NCI-H2171 (cell line): Measurements from ENCODE around the gene ZNF688.
A peak's percentile ranks its signal among the peaks of the same experiment; 100 is the strongest.

Source experiments
- DNase-seq: peaks from one replicate; lab custom pipeline; 2025; lab: John Stamatoyannopoulos, UW

Gene ZNF688

DNA sequence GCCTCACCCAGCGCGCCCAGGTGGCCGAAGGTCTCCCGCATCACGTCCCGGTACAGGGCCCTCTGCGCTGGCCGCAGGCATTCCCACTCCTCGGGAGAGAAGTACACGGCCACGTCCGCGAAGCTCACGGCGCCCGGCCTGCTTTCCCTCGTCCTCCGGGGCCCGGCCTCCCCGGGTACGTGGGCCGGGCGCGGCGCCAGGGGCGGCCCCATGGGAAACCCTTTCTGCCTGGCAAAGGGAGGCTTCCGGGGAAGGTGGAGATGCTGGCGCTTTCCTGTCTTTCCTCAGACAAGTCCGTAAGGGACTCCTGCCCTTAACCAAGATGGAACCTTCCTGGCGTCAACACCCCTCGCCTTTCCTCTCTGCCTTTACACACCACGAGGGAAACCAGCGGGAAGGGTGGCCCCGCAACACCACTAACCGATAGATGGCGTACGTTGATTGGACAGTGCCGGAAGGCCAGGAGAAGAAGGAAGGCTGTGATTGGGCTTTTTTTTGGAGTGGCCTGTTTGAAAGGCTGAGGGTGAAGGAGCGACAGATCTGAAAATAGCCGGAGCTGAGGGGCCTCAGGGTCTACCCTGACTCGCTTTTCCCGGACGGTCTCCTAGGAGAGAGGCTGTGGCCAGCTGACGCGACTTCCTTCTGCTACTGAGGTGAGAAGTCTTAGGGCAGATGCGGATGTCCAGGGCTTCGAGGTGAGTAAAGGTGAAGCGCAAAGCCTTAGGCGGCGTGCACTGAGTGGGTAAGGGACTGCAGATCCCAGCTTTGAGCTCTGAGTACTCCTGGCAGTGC is 14.1 kb upstream of the ZNF688 start, which contains the start of gene ZNF785:
Gene ZNF785, minus strand, starts transcription at position 298 of the 792 bp plus-strand sequence. Its CDS starts 86 bp downstream, at position 212.
- peak; percentile 98 for DNase-seq

DNA sequence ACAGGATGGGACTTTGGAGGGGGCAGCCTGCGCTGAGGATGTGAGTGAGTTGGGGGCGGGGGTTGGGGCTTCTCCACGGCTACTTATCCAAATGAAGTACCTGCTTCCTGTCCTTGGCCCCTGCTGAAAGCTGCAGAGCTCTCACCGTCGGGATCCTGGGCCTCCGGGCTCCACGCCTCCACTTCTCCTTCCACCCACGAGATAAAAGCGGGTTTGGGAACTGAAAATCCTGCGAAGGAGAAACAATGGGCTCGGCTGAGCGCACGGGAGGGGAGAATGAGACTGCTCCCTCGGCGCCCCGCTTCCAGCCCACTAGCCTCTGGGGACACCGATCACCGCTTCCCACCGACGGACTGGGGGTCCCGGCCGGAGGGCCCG is 13.5 kb upstream of the ZNF688 start:
- DNase-seq = no peak

DNA sequence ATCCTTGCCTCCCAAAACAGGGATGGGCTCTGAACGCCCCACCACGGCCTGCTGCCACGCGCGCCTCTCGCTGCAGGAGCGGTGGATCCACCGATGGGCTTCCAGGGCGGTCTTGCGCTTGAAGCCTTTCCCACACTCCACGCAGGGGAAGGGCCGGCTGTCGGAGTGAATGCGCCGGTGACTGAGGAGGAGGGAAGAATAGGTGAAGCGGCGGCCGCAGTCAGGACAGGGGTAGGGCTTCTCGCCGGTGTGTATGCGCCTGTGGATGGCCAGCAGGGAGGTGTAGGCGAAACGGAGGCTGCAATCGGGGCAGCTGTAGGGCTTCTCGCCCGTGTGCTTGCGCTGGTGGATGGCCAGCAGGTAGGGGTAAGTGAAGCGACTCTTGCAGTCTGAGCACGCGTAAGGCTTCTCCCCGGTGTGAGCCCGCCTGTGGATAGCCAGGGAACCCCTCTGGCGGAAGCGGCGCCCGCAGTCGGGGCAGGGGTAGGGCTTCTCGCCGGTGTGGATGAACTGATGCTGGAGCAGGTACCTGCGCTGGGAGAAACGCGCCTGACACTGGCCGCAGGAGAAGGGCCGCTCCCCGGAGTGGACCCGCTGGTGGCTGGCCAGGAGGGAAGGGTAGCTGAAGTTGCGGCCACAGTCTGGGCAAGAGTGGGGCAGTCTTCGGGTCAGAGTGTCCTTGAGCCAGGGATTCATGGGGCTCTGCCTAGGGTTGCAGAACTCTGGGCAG is 11.3 kb upstream of the ZNF688 start:
- DNase-seq = no peak

DNA sequence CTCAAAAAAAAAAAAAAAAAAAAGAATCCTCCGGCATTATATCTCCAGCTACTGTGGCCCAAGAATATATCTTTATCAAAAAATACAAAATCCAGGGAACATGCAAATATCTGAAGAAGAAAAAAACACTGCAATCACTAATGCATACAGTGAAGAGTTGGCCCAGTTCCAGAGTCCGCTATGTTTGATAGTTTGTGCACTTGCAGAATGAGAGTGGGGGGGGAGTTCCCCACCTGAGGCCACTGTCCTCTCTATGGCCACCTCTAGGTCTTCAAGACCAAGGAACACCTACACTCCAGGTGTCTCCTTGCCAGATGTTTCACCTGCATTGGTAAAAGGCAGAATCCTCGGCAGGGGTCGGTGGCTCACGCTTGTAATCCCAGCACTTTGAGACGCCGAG is 9.9 kb upstream of the ZNF688 start:
- no peak for DNase-seq

DNA sequence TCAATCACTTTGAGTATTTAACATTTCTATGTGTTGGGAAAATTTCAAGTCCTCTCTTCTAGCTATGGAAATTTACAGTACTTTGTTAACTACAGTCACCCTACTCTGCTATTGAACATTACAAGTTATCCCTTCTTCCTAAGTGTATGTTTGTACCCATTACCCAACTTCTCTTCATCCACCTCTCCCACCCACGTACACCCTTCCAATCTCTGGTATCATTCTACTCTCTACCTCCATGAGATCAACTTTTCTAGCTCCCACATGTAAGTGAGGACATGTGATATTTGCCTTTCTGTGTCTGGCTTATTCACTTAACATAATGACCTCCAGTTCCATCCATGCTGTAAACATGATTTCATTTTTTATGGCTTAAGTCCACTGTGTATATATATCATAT is 3.2 kb upstream of the ZNF688 start:
- no peak for DNase-seq

DNA sequence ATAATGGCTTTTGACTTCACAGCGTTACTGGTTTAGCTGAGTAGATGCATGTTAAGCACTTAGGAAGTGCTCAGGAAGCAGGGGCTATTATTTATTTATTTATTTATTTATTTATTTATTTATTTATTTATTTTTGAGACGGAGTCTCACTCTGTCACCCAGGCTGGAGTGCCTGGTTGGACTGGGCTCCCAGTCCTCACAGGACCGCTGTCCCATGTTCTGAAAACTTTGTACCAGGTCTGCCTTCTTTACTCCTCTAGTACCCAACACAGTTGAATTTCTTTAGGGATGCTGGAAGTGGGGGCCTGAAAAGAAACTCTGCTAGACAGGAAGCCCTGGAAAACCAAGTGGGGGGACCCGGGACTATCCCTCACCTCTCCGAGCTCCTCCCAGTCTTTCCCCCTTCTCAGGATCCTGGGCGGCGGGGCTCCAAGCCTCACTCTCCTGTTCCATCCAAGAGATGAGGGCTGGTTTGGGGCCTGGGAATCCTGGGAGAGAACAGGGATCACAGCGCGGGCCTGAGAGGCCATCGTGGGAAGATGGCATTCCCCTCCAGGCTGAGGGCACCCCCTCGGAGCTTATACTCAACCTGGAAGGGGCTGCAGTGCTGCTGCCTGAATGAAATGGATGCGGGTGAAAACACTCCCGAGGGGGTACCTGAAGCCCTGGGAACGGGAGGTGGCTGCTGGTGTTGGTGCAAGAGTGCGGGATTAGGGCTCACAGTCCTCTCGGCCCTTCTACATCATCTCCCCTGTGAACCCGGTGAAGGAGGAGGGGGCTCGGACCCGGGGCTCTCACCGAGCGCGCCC is 674 bp downstream of the ZNF688 start:
- DNase-seq = no peak

DNA sequence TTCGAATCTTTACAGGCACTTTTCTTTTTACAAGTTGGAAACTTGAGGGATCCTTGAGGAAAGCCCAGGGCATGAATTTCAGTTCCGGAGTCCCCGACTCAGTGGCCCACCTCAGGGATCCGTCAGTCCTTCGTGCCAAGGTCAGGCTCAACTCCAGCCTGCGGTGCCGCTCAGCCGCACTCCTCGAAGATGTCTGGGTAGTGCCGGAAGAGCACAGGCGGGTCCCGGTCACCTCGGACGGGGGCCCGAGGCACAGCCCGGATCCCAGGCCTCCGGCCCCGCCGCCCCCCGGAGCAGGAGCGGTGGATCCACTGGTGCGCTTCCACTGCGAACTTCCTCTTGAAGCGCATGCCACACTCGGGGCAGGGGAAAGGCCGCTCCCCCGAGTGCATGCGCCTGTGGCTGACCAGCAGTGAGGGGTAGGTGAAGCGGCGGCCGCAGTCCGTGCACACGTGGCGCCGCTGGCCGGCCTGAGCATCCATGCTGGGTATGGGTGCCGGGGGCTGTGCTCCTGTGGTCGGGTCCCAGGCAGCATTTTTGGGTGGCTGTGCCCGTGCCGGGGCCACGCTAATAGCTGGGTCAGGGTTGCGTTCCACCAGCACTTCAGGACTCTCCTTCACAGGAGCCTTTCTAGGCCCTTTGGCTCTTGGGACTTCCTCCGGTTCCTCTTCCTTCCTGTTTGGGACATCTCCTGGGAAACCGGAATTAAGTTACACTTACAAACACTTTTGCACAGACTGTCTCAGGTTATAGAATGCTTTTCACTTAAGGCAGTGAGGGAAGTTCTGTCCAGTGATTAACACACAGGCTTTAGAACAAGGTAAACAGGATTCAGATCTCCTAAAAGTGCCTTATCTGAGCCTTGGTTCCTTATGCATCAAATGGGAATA is 1.5 kb downstream of the ZNF688 start:
- no peak for DNase-seq

DNA sequence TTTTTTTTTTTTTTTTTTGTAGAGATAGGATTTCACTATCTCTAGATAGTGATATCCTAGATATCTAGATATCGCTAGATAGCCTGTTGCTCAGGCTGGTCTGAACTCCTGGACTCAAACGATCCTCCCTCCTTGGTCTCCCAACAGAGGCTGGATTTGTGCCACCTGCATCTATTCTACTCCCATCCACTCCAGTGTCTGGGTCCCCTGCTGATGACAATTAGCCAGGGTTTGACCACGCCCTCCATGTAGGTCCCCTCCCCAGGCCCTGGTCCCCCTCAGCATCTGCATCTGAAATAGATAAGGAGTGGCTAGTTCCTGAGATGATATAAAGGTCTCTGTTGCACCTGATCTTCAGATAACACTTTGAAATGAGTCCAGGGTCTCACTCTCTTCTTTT is 2.2 kb downstream of the ZNF688 start:
- DNase-seq = no peak

DNA sequence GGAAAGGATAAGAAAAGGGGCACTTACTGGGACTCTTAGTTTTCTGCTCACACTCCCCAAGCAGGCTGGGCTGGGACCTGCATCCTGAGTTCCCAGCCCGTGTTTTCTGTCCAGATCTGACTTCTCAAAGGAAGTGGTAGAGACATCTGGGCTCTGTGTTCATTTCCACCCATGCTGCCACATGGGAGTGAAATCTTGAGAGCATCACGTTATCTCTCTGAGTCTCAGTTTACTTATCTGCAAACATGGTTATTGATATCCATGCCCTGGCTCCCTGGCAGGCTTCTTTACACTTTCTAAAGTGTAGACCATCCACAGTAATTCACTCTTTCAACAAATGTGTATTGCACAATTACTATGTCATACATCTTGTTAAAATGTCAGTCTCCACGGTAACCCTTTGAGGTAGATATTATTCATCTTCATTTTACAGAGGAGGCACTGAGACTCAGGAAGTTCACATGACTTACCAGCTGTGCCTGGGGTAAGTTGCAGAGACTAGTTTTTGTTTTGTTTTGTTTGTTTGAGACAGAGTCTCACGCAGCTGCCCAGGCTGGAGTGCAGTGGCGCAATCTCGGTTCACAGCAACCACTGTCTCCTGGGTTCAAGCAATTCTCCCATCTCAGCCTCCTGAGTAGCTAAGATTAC is 3.4 kb downstream of the ZNF688 start:
- no peak for DNase-seq

DNA sequence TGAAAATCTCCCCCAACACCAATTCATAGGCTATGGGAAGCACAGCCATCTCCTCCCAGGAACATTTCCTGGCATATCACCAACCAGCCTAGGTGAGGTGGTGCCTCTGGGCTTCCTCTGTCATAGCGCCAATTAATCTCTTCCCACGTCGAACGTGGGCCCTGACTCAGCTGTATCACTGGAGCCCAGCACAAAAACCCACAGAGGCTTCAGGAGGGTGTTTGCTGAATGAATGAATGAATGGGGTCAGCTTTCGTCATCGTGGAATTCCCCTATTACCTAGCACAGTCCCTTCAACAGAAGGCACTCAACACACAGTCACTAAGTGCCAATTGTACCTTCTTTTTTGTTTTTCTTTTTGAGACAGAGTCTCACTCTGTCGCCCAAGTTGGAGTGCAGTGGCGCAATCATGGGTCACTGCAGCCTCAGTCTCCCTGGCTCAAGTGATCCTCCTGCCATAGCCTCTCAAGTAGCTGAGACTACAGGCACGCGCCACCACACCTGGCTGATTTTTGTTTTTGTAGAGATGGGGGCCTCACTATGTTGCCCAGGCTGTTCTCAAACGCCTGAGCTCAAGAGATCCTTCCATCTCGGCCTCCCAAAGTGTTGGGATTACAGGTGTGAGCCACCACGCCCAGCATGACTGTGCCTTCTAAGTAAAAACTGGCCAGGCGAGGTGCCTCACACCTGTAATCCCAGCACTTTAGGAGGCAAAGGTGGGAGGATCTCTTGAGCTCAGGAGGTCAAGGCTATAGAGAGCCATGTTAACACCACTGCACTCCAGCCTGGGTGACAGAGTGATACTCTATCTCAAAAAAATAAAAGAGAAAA is 4.1 kb downstream of the ZNF688 start:
- DNase-seq = no peak

DNA sequence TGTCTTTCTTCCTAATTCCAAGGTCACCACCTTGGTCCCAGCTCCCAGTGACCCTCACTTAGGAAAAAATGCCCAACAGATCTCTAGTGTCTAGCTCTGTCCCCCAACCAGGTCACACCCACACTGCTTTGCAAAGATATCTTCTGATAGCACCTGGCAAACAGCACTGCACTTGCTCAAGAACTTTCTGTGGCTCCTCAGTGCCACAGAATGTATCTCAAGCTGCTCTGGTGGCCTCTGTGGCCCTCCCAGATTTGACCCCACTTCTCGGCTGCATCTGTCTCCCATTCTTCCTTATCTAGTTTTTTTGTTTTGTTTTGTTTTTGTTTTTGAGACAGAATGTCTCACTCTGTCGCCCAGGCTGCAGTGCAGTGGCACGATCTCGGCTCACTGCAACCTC is 5.0 kb downstream of the ZNF688 start:
- DNase-seq = no peak

DNA sequence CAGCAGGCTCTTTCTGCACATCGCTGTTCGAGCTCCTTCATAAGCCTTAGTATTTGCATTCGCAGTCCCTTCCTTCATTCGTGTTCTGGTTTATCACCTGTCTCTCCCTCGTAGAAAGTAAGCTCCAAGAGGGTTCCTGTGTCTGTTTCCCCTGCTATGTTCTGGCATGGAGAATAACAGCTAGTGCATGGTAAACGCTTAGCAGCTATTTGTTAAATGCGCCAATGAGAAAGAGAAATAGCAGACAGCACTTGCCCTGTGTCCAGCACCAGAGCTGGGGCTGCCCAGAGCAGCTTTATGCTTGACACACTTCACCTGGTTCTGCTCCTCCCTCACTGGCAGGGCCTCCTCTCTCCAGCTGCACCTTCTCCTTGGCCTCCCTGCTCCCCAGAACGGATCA is 5.5 kb downstream of the ZNF688 start:
- DNase-seq = no peak

DNA sequence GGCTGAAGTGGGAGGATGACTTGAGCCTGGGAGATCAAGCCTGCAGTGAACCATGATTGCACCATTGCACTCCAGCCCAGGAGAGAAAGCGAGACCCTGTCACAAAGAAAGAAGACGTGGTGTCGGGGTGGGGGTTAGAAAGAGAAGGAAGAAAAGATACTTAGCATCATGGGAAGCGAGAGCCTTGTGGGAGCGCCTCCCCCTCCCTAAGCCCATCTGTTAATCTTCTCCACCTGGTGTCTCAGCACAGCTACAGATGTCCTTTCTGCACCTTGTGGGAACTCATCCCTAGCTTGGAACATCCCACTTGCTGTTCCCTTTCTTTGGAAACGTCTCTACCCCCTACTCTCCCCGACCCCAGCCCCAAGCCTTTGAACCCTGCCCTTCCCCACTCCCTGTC is 6.0 kb downstream of the ZNF688 start:
- DNase-seq = peak; percentile 48

DNA sequence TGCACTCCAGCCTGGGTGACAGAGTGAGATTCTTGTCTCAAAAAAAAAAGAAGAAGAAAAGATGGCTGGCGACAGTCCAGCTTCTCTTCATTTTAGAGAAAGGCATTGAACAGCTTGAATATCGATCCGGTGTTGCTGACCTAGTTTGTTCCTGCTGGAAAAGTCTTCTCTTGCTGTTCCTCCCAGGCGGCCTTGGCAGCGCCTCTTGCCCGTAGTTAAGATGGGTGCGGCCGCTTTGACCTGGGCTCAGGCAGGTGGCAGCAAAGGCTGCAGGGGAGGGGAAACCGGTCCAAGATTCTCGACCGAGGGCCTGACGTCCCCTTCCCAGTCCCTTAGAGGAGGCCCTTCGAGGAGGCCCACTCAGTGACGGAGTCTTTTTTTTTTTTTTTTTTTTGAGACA is 9.5 kb downstream of the ZNF688 start:
- DNase-seq = no peak

DNA sequence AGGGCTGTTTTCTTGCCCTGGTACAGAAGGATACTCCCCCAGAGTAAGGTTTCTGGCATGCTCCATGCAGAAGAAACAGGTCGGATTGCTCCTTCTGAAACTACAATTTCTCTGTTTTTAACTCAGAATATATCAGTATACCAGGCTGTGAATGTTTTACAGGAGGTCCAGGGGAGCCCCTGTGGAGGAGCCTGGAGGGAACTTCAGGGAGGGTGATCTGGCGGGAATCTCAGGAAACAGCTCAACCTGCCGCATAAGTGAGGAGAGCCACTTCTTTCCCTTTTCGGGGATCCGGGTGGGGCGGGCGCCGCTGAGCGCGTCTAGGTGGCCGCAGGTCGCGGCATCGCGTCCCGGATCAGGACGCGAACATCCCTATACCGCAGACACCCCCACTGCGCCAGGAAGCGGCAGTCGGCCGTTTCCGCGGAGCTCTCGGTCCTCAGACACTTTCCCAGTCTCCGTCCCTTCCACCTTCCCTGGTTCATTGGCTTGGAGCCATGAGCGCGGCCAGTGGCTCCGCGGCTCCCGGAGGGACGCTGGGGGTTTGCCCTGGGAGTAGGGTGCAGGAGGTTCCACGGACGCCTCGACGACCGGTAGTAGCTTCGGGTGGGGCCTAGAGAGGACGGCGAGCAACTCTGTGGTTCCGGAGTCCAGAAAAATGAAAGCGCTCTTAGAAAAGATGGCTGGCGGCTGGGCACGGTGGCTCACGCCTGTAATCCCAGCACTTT is 10.3 kb downstream of the ZNF688 start:
- no peak for DNase-seq

DNA sequence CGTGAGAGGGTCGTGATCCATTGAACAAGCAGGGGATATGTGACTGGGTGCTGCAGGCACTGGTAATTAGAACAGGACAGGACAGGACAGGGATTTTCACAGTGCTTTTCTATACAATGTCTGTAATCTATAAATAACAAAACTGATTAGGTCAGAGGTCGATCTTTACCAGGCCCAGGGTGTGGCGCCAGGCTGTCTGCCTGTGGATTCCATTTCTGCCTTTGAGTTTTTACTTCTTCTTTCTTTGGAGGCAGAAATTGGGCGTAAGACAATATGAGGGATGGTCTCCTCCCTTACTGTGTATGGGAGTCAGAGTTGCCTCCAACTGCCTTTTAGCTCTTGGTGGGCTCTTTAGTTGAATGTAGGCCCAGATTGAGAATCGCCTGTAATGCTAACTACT is 11.8 kb downstream of the ZNF688 start:
- no peak for DNase-seq

DNA sequence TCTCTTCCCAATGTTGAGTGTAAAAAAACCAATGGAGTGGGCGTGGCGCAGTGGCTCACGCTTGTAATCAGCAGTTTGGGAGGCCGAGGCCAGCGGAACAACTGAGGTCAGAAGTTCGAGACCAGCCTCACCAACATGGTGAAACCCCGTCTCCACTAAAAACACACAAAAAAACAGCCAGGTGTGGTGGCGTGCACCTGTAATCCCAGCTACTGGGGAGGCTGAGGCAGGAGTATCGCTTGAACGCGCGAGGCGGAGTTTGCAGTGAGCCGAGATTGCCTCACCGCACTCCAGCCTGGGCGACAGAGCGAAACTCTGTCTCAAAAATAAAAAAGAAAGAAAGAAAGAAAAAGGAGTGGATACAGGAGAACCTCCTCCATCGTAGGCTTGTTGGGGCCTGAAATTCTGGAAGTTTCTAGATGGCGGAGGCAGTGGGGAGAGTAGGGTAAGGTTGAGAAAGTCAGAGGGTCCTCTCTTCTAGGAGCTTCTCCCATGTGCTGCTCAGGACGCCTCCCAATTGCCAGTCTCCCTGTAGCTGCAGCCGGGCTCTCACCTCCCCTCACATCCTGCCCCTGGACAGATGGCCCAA is 12.6 kb downstream of the ZNF688 start:
- no peak for DNase-seq

DNA sequence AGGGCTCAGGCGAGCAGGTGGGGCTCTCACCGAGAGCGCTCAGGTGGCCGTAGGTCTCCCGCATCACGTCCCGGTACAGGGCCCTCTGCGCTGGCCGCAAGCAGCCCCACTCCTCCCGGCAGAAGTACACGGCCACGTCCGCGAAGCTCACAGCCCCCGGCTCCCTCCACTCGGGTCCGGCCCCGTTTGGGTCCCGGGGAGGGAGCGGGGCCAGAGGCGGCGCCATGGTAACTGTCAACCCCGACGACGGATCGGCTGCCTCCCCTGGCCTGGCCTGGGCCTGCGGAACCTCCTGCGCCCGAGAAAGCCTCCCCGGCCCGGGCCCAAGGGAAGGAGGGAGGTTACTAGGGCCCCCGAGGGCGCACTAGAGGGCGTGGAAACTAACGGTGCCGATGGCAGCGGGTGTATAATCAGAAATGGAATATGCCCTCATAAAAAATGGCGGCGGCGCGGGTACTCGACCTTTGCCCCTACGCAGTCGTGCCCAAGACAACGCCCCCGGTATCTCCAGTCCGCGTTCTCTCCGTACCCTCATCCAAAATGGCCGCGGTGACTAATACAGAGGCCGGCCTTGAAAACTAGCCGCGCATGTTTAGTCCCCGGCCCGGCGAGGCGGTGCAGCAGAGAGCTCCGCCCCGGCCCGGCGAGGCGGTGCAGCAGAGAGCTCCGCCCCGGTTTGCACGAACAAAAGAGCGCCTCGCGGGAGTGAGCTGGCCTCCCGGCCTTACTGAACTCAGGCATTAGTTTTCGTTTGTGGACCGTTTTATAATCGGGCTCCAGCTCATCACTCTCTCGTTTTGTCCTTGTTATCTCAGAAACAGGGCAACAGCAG is 13.3 kb downstream of the ZNF688 start, which contains the start of gene ZNF764:
Gene ZNF764, minus strand, starts transcription at position 418 of the 832 bp plus-strand sequence. Its CDS starts 192 bp downstream, at position 226.
- peak; percentile 98 for DNase-seq
